Measurements from ENCODE around the gene ATXN3. TPM values are rescaled to one million over a fixed set of nuclear protein-coding genes. Genes with fewer than 3 reads are reported as not detected.
"Not testable (repeated sequence)": the region's sequence is repeated elsewhere in the genome, so short reads cannot be mapped to it uniquely, and the experiment has no call there.

The ATXN3 gene
- total RNA-seq, 1 donor from 2014 or later, result 37.8 TPM

GRCh38 chr14:92088494-92088893 is 17.9 kb downstream of the ATXN3 start:
- no peak overlapping the region for H3K27ac ChIP-seq
- H3K27me3 ChIP-seq, result no peaks in the 10 kb centered on the region
- intact Hi-C loops (cut with DNase I), result no loop called here
- no peak for DNase-seq (ENCODE audit: extremely low spot score in 2 of 2)
- peaks cover 0 to 48% of the 10 kb centered on the region in 2 donors for H3K36me3 ChIP-seq
- H3K4me3 ChIP-seq, result no peak overlapping the region
- no peak for TF ChIP-seq CTCF (IDR thresholded peaks at IDR 0.05)
- TF ChIP-seq POLR2AphosphoS5 (IDR thresholded peaks at IDR 0.05; ENCODE audit: insufficient read depth in 1 of 2, low read depth in 1 of 2), result no peak
- TF ChIP-seq POLR2A (IDR thresholded peaks at IDR 0.05), result no peak
- H3K9me3 ChIP-seq, result no peaks in the 10 kb centered on the region
- no peaks in the 10 kb centered on the region for H3K4me1 ChIP-seq

- H3K27me3 ChIP-seq, result no peaks in the 10 kb centered on the region
- no peak overlapping the region for H3K4me3 ChIP-seq
- intact Hi-C loops (cut with DNase I), result no loop called here
- H3K36me3 ChIP-seq, result peaks cover 4 to 44% of the 10 kb centered on the region in 2 donors
- no peak overlapping the region for H3K27ac ChIP-seq
- TF ChIP-seq POLR2AphosphoS5 (IDR thresholded peaks at IDR 0.05; ENCODE audit: insufficient read depth in 1 of 2, low read depth in 1 of 2), result no peak
- no peak for TF ChIP-seq CTCF (IDR thresholded peaks at IDR 0.05)
- no peak for TF ChIP-seq POLR2A (IDR thresholded peaks at IDR 0.05)
- no peaks in the 10 kb centered on the region for H3K9me3 ChIP-seq
- no peaks in the 10 kb centered on the region for H3K4me1 ChIP-seq
- no peak for DNase-seq (ENCODE audit: extremely low spot score in 2 of 2)
Measured at GRCh38 chr14:92074555-92074954, 31.8 kb downstream of the ATXN3 start.

- Histone ChIP-seq H3K9me3 (no peaks in the 10 kb centered on the region), H3K4me3 (no peak overlapping the region), H3K27me3 (no peaks in the 10 kb centered on the region), H3K4me1 (no peaks in the 10 kb centered on the region), H3K36me3 (peaks cover 0 to 10% of the 10 kb centered on the region in 2 donors), H3K27ac (no peak overlapping the region)
- intact Hi-C loops (cut with DNase I), result no loop called here
- no peak for DNase-seq (ENCODE audit: extremely low spot score in 2 of 2)
- TF ChIP-seq POLR2A (IDR thresholded peaks at IDR 0.05), result no peak
- TF ChIP-seq CTCF (IDR thresholded peaks at IDR 0.05), result no peak
- TF ChIP-seq POLR2AphosphoS5 (IDR thresholded peaks at IDR 0.05; ENCODE audit: insufficient read depth in 1 of 2, low read depth in 1 of 2), result no peak
Measured at GRCh38 chr14:92058006-92058917, 48.1 kb downstream of the ATXN3 start.

GRCh38 chr14:92049781-92050180 is 56.6 kb downstream of the ATXN3 start:
- TF ChIP-seq POLR2AphosphoS5 (IDR thresholded peaks at IDR 0.05; ENCODE audit: insufficient read depth in 1 of 2, low read depth in 1 of 2) (no peak), POLR2A (IDR thresholded peaks at IDR 0.05) (no peak), CTCF (IDR thresholded peaks at IDR 0.05) (no peak)
- intact Hi-C loops (cut with DNase I), result no loop called here
- no peaks in the 10 kb centered on the region for H3K27me3 ChIP-seq
- H3K9me3 ChIP-seq, result no peaks in the 10 kb centered on the region
- DNase-seq (ENCODE audit: extremely low spot score in 2 of 2), result no peak
- no peak overlapping the region for H3K27ac ChIP-seq
- no peaks in the 10 kb centered on the region for H3K36me3 ChIP-seq
- no peaks in the 10 kb centered on the region for H3K4me1 ChIP-seq
- H3K4me3 ChIP-seq, result no peak overlapping the region

GRCh38 chr14:92049221-92049620 is 57.2 kb downstream of the ATXN3 start:
- H3K36me3 ChIP-seq; H3K27ac ChIP-seq; intact Hi-C loops (cut with DNase I); DNase-seq (ENCODE audit: extremely low spot score in 2 of 2); H3K4me1 ChIP-seq; H3K9me3 ChIP-seq; H3K4me3 ChIP-seq; H3K27me3 ChIP-seq: not testable (repeated sequence)

GRCh38 chr14:92045904-92046303 is 60.5 kb downstream of the ATXN3 start:
- H3K9me3 ChIP-seq; H3K36me3 ChIP-seq; H3K4me1 ChIP-seq; H3K27ac ChIP-seq; H3K27me3 ChIP-seq; H3K4me3 ChIP-seq; intact Hi-C loops (cut with DNase I); DNase-seq (ENCODE audit: extremely low spot score in 2 of 2): not testable (repeated sequence)

- H3K4me3 ChIP-seq; H3K27ac ChIP-seq; H3K9me3 ChIP-seq; H3K36me3 ChIP-seq; H3K27me3 ChIP-seq; intact Hi-C loops (cut with DNase I); DNase-seq (ENCODE audit: extremely low spot score in 2 of 2): not testable (repeated sequence)
- H3K4me1 ChIP-seq, result peaks cover 30% of the 10 kb centered on the region
Measured at GRCh38 chr14:92041766-92042165, 64.6 kb downstream of the ATXN3 start.

All from vagina (tissue), 2 donors.